GM18498 (cell line): ENCODE results near the gene ERP27.

Experiments used
- ATAC-seq: cut with Tn5 transposase; IDR thresholded peaks from one replicate; pipeline ENCODE4 v1.9.1; 2021; ENCODE audit warnings: mild to moderate bottlenecking, moderate library complexity; ENCODE audit not compliant: unreplicated experiment

ERP27 gene

GRCh38 chr12:14937014-14937413 lies 1.3 kb downstream of the ERP27 start:
- ATAC-seq, result no peak

- no peak for ATAC-seq
Observed at GRCh38 chr12:14936224-14936861, 2.0 kb downstream of the ERP27 start.

- no peak for ATAC-seq
Observed at GRCh38 chr12:14935031-14935430, 3.3 kb downstream of the ERP27 start.

GRCh38 chr12:14934511-14934910 lies 3.8 kb downstream of the ERP27 start:
- ATAC-seq, result no peak

- no peak for ATAC-seq
Observed at GRCh38 chr12:14931791-14932560, 6.4 kb downstream of the ERP27 start.

- ATAC-seq, result no peak
Observed at GRCh38 chr12:14931359-14931758, 7.0 kb downstream of the ERP27 start.

GRCh38 chr12:14930299-14930698 lies 8.0 kb downstream of the ERP27 start:
- ATAC-seq, result no peak

GRCh38 chr12:14928931-14929330 lies 9.4 kb downstream of the ERP27 start:
- ATAC-seq, result no peak

GRCh38 chr12:14927267-14927666 lies 11.1 kb downstream of the ERP27 start:
- ATAC-seq, result no peak

GRCh38 chr12:14924541-14924940 lies 13.8 kb downstream of the ERP27 start:
- no peak for ATAC-seq

GRCh38 chr12:14923944-14924343 lies 14.4 kb downstream of the ERP27 start:
- ATAC-seq, result no peak

GRCh38 chr12:14921218-14921617 lies 17.1 kb downstream of the ERP27 start:
- peak; percentile 69 for ATAC-seq

GRCh38 chr12:14920475-14921126 lies 17.7 kb downstream of the ERP27 start:
- ATAC-seq, result peak; percentile 87

- ATAC-seq, result no peak
Observed at GRCh38 chr12:14919455-14919854, 18.9 kb downstream of the ERP27 start.

GRCh38 chr12:14915736-14916135 lies 22.6 kb downstream of the ERP27 start:
- ATAC-seq, result no peak

- ATAC-seq, result no peak
Observed at GRCh38 chr12:14913381-14913781, 25.0 kb downstream of the ERP27 start.

GRCh38 chr12:14911131-14911530 lies 27.2 kb downstream of the ERP27 start:
- ATAC-seq, result no peak

- no peak for ATAC-seq
Observed at GRCh38 chr12:14910090-14910915, 28.0 kb downstream of the ERP27 start.

GRCh38 chr12:14907953-14908352 lies 30.4 kb downstream of the ERP27 start:
- no peak for ATAC-seq

GRCh38 chr12:14906114-14906513 lies 32.2 kb downstream of the ERP27 start:
- no peak for ATAC-seq
